ENCODE measurements around the gene LIMD2. TPM values are rescaled to one million over a fixed set of nuclear protein-coding genes. Genes with fewer than 3 reads are reported as not detected.

The LIMD2 gene
- total and polyA plus RNA-seq, 2 experiments from 2014 or later = 98.8 to 105 TPM

GRCh38 chr17:63709110-63709509 is 9.2 kb upstream of the LIMD2 start:
- H3K79me2 ChIP-seq (replicated peaks; ENCODE audit: insufficient read depth) = no peaks in the 10 kb centered on the region
- Mint-ChIP-seq H3K36me3 (ENCODE audit: low read depth) (peaks cover 41% of the 10 kb centered on the region), H3K4me3 (no peak overlapping the region), H3K9me3 (no peaks in the 10 kb centered on the region), H3K27me3 (ENCODE audit: insufficient read depth, low read depth, poor library complexity) (peaks cover 7% of the 10 kb centered on the region), H3K4me1 (peaks cover 5% of the 10 kb centered on the region), H3K27ac (no peak overlapping the region)
- no peak overlapping the region for H3K4me2 ChIP-seq
- H4K20me1 ChIP-seq (replicated peaks; ENCODE audit: insufficient read depth) = no peaks in the 10 kb centered on the region; the same call in none of the 2 replicates
- no peak overlapping the region for H3K4me3 ChIP-seq
- no peak overlapping the region for H3K27ac ChIP-seq (ENCODE audit: low read depth)
- H2AFZ ChIP-seq = no peak overlapping the region
- H3K36me3 ChIP-seq (ENCODE audit: insufficient read depth) = no peaks in the 10 kb centered on the region; the same call in 1 of the 2 replicates
- H3K4me1 ChIP-seq (ENCODE audit: insufficient read depth) = no peaks in the 10 kb centered on the region
- ATAC-seq (no peak), DNase-seq (ENCODE audit: low spot score) (no peak)
- TF ChIP-seq ZNF331 (CRISPR knock-in tag; IDR thresholded peaks at IDR 0.05; ENCODE audit: low read depth) (no peak), EZH2 (IDR thresholded peaks at IDR 0.05; ENCODE audit: low read depth, unreplicated experiment) (no peak), JUNB (IDR thresholded peaks at IDR 0.05; ENCODE audit: unreplicated experiment) (no peak), ZNF462 (CRISPR knock-in tag; IDR thresholded peaks at IDR 0.05) (no peak), REST (IDR thresholded peaks at IDR 0.05; ENCODE audit: unreplicated experiment) (no peak), CREB1 (CRISPR knock-in tag; IDR thresholded peaks at IDR 0.05; ENCODE audit: low read depth) (no peak), STAT1 (IDR thresholded peaks at IDR 0.05; ENCODE audit: unreplicated experiment) (no peak), POLR2AphosphoS5 (IDR thresholded peaks at IDR 0.05; ENCODE audit: low read depth) (no peak), EZH2phosphoT487 (IDR thresholded peaks at IDR 0.05; ENCODE audit: unreplicated experiment) (no peak), ZNF114 (CRISPR knock-in tag; IDR thresholded peaks at IDR 0.05) (no peak), NANOG (IDR thresholded peaks at IDR 0.05; ENCODE audit: borderline replicate concordance) (no peak), ETS1 (IDR thresholded peaks at IDR 0.05) (no peak)
- TF ChIP-seq, protein P1, sequence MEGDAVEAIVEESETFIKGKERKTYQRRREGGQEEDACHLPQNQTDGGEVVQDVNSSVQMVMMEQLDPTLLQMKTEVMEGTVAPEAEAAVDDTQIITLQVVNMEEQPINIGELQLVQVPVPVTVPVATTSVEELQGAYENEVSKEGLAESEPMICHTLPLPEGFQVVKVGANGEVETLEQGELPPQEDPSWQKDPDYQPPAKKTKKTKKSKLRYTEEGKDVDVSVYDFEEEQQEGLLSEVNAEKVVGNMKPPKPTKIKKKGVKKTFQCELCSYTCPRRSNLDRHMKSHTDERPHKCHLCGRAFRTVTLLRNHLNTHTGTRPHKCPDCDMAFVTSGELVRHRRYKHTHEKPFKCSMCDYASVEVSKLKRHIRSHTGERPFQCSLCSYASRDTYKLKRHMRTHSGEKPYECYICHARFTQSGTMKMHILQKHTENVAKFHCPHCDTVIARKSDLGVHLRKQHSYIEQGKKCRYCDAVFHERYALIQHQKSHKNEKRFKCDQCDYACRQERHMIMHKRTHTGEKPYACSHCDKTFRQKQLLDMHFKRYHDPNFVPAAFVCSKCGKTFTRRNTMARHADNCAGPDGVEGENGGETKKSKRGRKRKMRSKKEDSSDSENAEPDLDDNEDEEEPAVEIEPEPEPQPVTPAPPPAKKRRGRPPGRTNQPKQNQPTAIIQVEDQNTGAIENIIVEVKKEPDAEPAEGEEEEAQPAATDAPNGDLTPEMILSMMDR (conservative IDR thresholded peaks at IDR 0.05; ENCODE audit: low read depth in 2 of 2) = no peak
- H3K27me3 ChIP-seq (ENCODE audit: insufficient read depth) = no peaks in the 10 kb centered on the region
- H3F3A ChIP-seq (replicated peaks; ENCODE audit: low read depth) = no peaks in the 10 kb centered on the region
- no peaks in the 10 kb centered on the region for H3K9me2 ChIP-seq (ENCODE audit: insufficient read depth)
